GM12878 (cell line): ENCODE measurements around the gene AMPD2. TPM values are rescaled to one million over a fixed set of nuclear protein-coding genes. Genes with fewer than 3 reads are reported as not detected.

ENCODE experiments used
- ATAC-seq: fragments of 200-7000 bp; cut with Tn5 transposase; 3 replicates; pipeline ENCODE4 v1.9.1; 2020; ENCODE audit warnings: mild to moderate bottlenecking, moderate library complexity
- BruUV-seq: library from RNA; stranded (reverse); fragments of 400-500 nt; replicated peaks from 2 replicates; lab custom pipeline; 2021; lab: Mats Ljungman, UMichigan
- CTCF ChIA-PET: fragments of 300-600 bp; sonication (Branson Sonifier 250); formaldehyde crosslinking; extraction: SDS; loops from one replicate; lab custom pipeline; 2021; ENCODE audit warnings: inconsistent platforms; lab: Yijun Ruan, JAX
- POLR2A ChIA-PET: fragments of 350-600 bp; formaldehyde crosslinking; extraction: SDS; loops from one replicate; lab custom pipeline; 2021; ENCODE audit warnings: inconsistent platforms; lab: Charles Lee
- RAD21 ChIA-PET: fragments of 300-600 bp; sonication (Branson Sonifier 250); formaldehyde crosslinking; loops from one replicate; lab custom pipeline; 2023; ENCODE audit warnings: antibody characterized with exemption; ENCODE audit not compliant: unreplicated experiment; lab: Charles Lee
- SMC1A ChIA-PET: fragments of 300-600 bp; sonication (Branson Sonifier 250); formaldehyde crosslinking; loops from one replicate; lab custom pipeline; 2023; ENCODE audit not compliant: unreplicated experiment, uncharacterized antibody; lab: Charles Lee
- DNase-seq: peaks from one replicate; pipeline ENCODE4 v3.0.0-alpha.2; 2011; ENCODE audit warnings: low read depth, low spot score
- FAIRE-seq: peaks from 3 replicates; lab custom pipeline; 2011; peaks lifted over from hg19 to GRCh38; lab: Jason Lieb, UNC
- H2AFZ ChIP-seq: 2 replicates; pipeline ENCODE4 v1.6.0; 2011; ENCODE audit warnings: low read depth, low read length, control low read depth; ENCODE audit not compliant: control insufficient read depth
- H3K27ac ChIP-seq: 2 replicates; pipeline ENCODE4 v1.5.1; 2011; ENCODE audit warnings: control low read depth; ENCODE audit not compliant: control insufficient read depth, insufficient read depth
- H3K27me3 ChIP-seq, 2 experiments: replicated peaks in 1 of 2; 2 replicates each; pipeline versions ENCODE4 v1.6.0 to v1.6.1; 2011; ENCODE audit warnings: low read length in 1 of 2; ENCODE audit not compliant: control insufficient read depth in 2 of 2, insufficient read depth in 2 of 2
- H3K36me3 ChIP-seq, 2 experiments: 2 replicates each; pipeline ENCODE4 v1.5.1; 2011; ENCODE audit warnings: low read length in 1 of 2; ENCODE audit not compliant: control insufficient read depth in 2 of 2, insufficient read depth in 2 of 2
- H3K4me1 ChIP-seq: 2 replicates; pipeline ENCODE4 v1.6.1; 2011; ENCODE audit warnings: mild to moderate bottlenecking, low read length, moderate library complexity, mixed read lengths; ENCODE audit not compliant: control insufficient read depth, insufficient read depth
- H3K4me2 ChIP-seq: 2 replicates; pipeline ENCODE4 v1.6.0; 2011; ENCODE audit warnings: control low read depth; ENCODE audit not compliant: control insufficient read depth, insufficient read depth
- H3K4me3 ChIP-seq: fragments of 200-600 bp; sonication (generic); 2 replicates; pipeline ENCODE4 v1.5.1; 2016
- H3K79me2 ChIP-seq: 2 replicates; pipeline ENCODE4 v1.6.0; 2011; ENCODE audit warnings: low read length; ENCODE audit not compliant: control insufficient read depth, insufficient read depth
- H3K9ac ChIP-seq: 2 replicates; pipeline ENCODE4 v1.8.0; 2011; ENCODE audit warnings: low read length, control low read depth, mixed read lengths; ENCODE audit not compliant: control insufficient read depth, insufficient read depth
- H3K9me3 ChIP-seq: replicated peaks from 3 replicates; pipeline ENCODE4 v1.5.1; 2011; ENCODE audit warnings: mild to moderate bottlenecking, low read length; ENCODE audit not compliant: control insufficient read depth, insufficient read depth
- H4K20me1 ChIP-seq: 2 replicates; pipeline ENCODE4 v1.6.0; 2011; ENCODE audit not compliant: control insufficient read depth, insufficient read depth
- ATF7 ChIP-seq: fragments of 450-650 bp; IDR thresholded peaks from 2 replicates; pipeline ENCODE4 v1.6.1; 2016; ENCODE audit warnings: low read depth, mild to moderate bottlenecking
- BCL11A ChIP-seq: IDR thresholded peaks from 2 replicates; pipeline ENCODE4 v1.6.1; 2011; ENCODE audit warnings: low read depth, low read length
- EED ChIP-seq: sonication (generic); IDR thresholded peaks from 2 replicates; pipeline ENCODE4 v1.6.1; 2016; ENCODE audit warnings: antibody characterized with exemption, low read depth
- FOS ChIP-seq: IDR thresholded peaks from 3 replicates; pipeline ENCODE4 v1.6.1; 2011; ENCODE audit warnings: borderline replicate concordance; ENCODE audit not compliant: insufficient read length; ENCODE audit errors: extremely low read depth
- HCFC1 ChIP-seq: fragments of 150-350 bp; IDR thresholded peaks from 2 replicates; pipeline ENCODE4 v1.6.1; 2014; ENCODE audit warnings: low read length
- JUNB ChIP-seq: IDR thresholded peaks from 2 replicates; pipeline ENCODE4 v1.6.1; 2016; ENCODE audit warnings: antibody characterized with exemption, mild to moderate bottlenecking
- NR2C2 ChIP-seq: IDR thresholded peaks from 2 replicates; pipeline ENCODE4 v1.6.1; 2011; ENCODE audit warnings: borderline replicate concordance, low read depth; ENCODE audit not compliant: control insufficient read depth, insufficient read length
- POLR2AphosphoS2 ChIP-seq: IDR thresholded peaks from 2 replicates; pipeline ENCODE4 v1.6.1; 2011; ENCODE audit warnings: low read depth, mild to moderate bottlenecking, low read length, improper control_type of control experiment, moderate library complexity
- TARDBP ChIP-seq: IDR thresholded peaks from 2 replicates; pipeline ENCODE4 v1.6.1; 2016; ENCODE audit warnings: borderline replicate concordance
- USF2 ChIP-seq: IDR thresholded peaks from 2 replicates; pipeline ENCODE4 v1.6.1; 2011; ENCODE audit warnings: low read depth, low read length, improper control_type of control experiment, borderline replicate concordance
- WRNIP1 ChIP-seq: IDR thresholded peaks from 2 replicates; pipeline ENCODE4 v1.6.1; 2011; ENCODE audit warnings: low read depth, low read length, improper control_type of control experiment, borderline replicate concordance
- ZBED1 ChIP-seq: IDR thresholded peaks from 2 replicates; pipeline ENCODE4 v1.6.1; 2016; ENCODE audit warnings: borderline replicate concordance
- WGBS: methylation state at CpG from one replicate; pipeline ENCODE4 v1.1.6; 2016; ENCODE audit warnings: low lambda C conversion rate; ENCODE audit not compliant: insufficient replicate concordance, insufficient coverage; ENCODE audit errors: missing lambda C conversion rate; 5-methylcytosine and 5-hydroxymethylcytosine counted together
- in situ Hi-C: fragments of 300-500 bp; cut with MboI; formaldehyde crosslinking; loops from 9 replicates; pipeline ENCODE4 v1.14.3; 2018; ENCODE audit warnings: mixed read lengths
- intact Hi-C: fragments of 100-400 bp; cut with micrococcal nuclease; formaldehyde crosslinking; loops from one replicate; pipeline ENCODE4 v1.14.2; 2022; ENCODE audit not compliant: unreplicated experiment
- polyA plus RNA-seq, 11 experiments: library from polyadenylated mRNA; depleted of rRNA in 4 of 11; unstranded in 6 of 11; stranded (reverse) in 5 of 11; fragments of >200 nt; fragmentation: Nextera tagmentation in 4 of 11; fragmentation: Illumina TruSeq in 1 of 11; extraction: Ambion mirVana in 4 of 11; extraction: Trizol in 1 of 11; gene quantifications; 1 replicate in 1 of 11; 2 replicates in 10 of 11; pipeline versions ENCODE4 v1.2.1 to v1.2.3, GENCODE V29; 2011 to 2016; ENCODE audit warnings: inconsistent platforms in 2 of 11, missing spikeins in 2 of 11, low read depth in 1 of 11
- total RNA-seq, 4 experiments: library from RNA; depleted of rRNA in 3 of 4; stranded (reverse); fragments of >200 nt in 3 of 4; fragmentation: Illumina TruSeq in 1 of 4; extraction: Trizol in 1 of 4; gene quantifications; 2 replicates each; pipeline versions ENCODE4 v1.2.1 to v1.2.3, GENCODE V29; 2013 to 2021

The AMPD2 gene
- total and polyA plus RNA-seq, 10 of the 15 experiments (the other 5 are each of a cell fraction or from before 2014, with no cell fraction given): 2.0 to 75.9 (median 31.3) TPM

- no peaks in the 10 kb centered on the region for H3K27me3 ChIP-seq
- no peaks in the 10 kb centered on the region; a peak in 1 of 4 replicates for H3K36me3 ChIP-seq
- ATAC-seq: no peak
- ChIA-PET RAD21 (interaction anchor here (1.2 kb wide), 1 partner anchor 10 kb away, joined by 4 read pairs; no protein-coding TSS in a partner anchor), SMC1A (interaction anchor here (1.0 kb wide), 1 partner anchor 10 kb away, joined by 3 read pairs; no protein-coding TSS in a partner anchor), CTCF (interaction anchor here (1.1 to 1.3 kb wide), 2 partner anchors 30 to 40 kb away, joined by 3 to 4 read pairs; no protein-coding TSS in a partner anchor), POLR2A (interaction anchor here (1.5 kb wide), 1 partner anchor 9 kb away, joined by 3 read pairs; no protein-coding TSS in a partner anchor)
- no peak for FAIRE-seq
- H3K4me2 ChIP-seq: no peak overlapping the region
- H3K79me2 ChIP-seq: no peaks in the 10 kb centered on the region
- in situ Hi-C loops (no loop called here), intact Hi-C loops (no loop called here)
- no peak overlapping the region for H3K9ac ChIP-seq
- no peak for DNase-seq
- no TSS peak for BruUV-seq
- no peaks in the 10 kb centered on the region for H3K4me1 ChIP-seq
- TF ChIP-seq POLR2AphosphoS2: no peak
- TF ChIP-seq ZBED1: no peak
- no peak for TF ChIP-seq ATF7
- TF ChIP-seq FOS: no peak
- no peak for TF ChIP-seq BCL11A
- no peak for TF ChIP-seq WRNIP1
- TF ChIP-seq NR2C2: no peak
- no peak for TF ChIP-seq EED
- TF ChIP-seq USF2: no peak
- no peak for TF ChIP-seq TARDBP
- TF ChIP-seq HCFC1: no peak
- no peak for TF ChIP-seq JUNB
- no peak overlapping the region for H3K27ac ChIP-seq
- no peaks in the 10 kb centered on the region for H4K20me1 ChIP-seq
- H3K9me3 ChIP-seq: no peaks in the 10 kb centered on the region
- no peak overlapping the region for H2AFZ ChIP-seq
- H3K4me3 ChIP-seq: no peak overlapping the region
- WGBS: 96% methylated on average over 3 of the region's 3 CpGs
Measured at GRCh38 chr1:109609881-109610280, 9.8 kb upstream of the AMPD2 start.
